NCI-H146 treated with DMSO at 0.1 percent for 48 hours (cell line): ENCODE data around the gene MAML3.

Experiments used
- DNase-seq: peaks from one replicate; lab custom pipeline; 2025; ENCODE audit not compliant: unreplicated experiment; lab: John Stamatoyannopoulos, UW

Gene MAML3

DNA sequence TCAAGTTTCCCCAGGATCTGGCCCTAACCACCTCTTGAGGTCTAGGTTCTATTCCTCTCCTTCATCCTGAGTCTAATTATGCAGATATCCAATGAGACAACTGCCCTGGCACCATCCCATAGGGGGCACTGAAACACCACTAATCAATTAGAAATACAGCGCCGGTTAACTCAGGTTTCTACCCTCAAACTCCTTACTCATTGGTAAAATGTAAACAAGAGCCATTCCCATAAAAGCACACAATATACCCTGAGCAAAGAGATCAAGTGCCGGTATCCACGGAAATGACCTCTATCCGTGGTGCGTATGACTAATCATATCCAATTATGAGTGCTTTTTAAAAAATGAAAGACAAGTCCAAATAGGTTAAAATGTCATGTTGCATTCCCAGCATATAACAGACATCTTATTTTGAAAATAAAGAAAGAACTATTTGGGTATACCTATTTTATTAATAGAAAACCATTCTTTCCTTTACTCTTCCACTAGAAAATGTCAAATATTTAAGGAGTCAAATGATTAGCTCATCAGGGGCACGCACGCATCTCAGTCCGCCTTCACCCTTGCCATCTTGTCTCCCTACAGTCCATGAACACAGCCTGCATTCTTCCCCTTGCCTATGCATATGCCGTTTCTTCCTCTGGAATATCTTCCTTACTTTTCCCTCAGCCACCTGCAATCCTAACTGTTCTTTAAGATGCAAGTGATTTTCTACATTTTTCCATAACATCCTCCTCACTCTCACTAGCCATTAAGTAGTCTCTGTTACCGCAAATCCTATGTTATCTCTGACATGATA lies 141.1 kb downstream of the MAML3 start:
- DNase-seq, result peak; percentile 84

DNA sequence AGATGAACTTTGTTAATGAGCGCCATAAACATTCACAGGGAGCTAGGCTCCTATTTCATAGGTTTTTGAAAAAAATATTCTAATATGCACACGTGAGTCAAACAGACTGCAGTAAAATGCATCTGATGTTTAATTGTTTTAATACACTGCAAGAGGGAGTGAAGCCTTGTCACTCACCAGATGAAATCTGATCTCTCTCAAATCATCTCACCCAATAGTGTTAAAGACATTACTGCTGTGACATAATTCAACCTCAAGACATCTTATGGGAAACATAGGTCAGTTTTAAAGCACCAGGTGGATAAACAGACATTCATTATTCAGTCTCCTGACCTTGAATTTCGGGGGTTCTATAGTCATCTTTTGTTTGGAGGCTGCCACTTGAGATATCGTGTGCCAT lies 148.3 kb downstream of the MAML3 start:
- DNase-seq, result no peak

DNA sequence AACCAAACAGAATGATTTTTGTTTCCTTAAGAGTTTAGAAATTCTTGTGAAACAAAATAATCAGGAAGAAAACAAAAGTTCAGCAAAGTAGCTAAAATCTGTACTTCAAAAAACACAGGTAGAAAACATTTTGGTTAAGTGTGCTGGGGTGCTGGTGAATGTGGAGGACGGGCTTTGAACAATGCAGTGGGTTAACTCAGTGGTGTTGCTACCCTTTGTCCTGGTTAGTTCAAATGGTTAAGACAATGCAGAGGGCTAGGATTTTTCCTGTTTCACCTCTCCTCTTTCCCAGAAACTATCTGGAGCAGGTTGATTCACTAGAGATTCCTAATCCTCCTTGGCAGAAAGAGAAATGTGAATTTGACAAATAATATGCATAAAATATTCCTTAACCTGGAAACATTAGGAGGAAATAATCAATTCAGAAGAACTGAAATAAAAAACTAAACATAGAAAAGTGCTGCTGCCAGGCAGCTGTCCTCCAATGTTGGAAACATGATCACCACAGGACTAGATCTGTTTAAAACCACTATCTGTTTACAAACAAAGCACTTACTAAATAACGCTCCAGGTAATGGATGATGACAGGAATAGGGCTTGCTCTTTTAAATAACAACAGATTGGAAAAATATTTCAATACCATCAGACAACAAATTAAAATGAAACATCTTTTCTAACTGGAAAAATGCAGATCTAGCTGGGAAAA lies 148.9 kb downstream of the MAML3 start:
- DNase-seq, result no peak

DNA sequence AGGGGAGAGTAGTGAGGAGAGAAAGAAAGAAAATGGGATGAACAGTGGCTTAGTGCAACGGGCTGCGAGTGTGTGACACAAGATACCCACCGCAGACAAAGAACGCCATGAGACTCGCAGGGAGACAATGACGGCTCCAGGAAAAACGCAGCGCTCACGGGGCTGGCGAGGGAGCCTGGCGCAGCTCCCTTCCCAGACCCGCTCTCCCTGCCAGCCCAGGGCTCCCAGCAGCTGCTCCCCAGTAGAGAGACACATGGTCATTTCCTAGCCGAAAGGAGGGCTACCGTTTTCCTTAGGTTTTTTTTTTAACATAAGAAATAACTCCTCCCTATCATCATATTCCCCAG lies 149.5 kb downstream of the MAML3 start:
- DNase-seq, result peak; percentile 61

GRCh38 chr4:140003876-140004548 lies 150.0 kb downstream of the MAML3 start:
- no peak for DNase-seq

- no peak for DNase-seq
Observed at GRCh38 chr4:140000232-140000631, 153.8 kb downstream of the MAML3 start.

DNA sequence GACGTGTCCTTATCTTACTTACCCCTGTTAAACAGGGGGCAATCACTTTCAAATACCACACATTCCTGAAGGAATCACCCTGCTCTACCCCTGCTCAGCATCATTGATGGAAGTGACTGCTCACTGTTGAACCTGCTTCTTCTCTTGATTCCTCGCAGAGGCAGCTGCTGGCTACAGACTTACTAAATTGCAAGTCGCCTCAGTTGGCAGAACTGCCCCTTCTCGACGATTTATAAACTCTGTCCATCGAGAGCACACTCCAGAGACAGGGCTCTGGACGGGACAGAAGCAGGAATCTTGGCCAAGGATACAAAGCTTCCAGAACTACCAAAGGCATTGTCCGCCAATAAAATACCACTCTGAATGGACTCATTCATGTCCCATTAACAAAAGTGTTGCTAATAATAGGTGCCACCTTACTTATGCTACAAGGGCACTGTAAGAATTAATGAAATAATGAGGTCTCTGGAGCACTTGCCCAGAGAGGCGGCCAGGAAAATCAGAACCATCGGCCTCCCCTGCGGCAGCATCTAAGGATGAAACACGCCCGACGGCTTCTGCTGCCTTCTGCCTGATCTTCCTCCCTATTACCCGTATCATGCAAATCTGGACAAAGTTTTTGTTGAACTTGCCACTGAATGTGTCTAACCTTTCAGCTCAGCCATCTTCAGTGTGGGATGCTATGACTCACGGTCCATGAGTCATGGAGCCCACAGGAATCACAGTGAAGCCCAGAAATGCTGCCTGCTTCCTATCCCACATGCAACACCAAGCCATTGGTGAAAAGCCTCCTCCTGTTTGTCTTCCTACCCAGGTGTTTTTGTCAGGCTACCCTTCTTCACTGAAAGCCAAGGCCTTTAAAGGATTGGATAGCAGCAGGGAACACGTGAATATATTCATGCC lies 164.9 kb downstream of the MAML3 start:
- DNase-seq, result no peak

- DNase-seq, result no peak
Observed at GRCh38 chr4:139987502-139987850, 166.5 kb downstream of the MAML3 start.

DNA sequence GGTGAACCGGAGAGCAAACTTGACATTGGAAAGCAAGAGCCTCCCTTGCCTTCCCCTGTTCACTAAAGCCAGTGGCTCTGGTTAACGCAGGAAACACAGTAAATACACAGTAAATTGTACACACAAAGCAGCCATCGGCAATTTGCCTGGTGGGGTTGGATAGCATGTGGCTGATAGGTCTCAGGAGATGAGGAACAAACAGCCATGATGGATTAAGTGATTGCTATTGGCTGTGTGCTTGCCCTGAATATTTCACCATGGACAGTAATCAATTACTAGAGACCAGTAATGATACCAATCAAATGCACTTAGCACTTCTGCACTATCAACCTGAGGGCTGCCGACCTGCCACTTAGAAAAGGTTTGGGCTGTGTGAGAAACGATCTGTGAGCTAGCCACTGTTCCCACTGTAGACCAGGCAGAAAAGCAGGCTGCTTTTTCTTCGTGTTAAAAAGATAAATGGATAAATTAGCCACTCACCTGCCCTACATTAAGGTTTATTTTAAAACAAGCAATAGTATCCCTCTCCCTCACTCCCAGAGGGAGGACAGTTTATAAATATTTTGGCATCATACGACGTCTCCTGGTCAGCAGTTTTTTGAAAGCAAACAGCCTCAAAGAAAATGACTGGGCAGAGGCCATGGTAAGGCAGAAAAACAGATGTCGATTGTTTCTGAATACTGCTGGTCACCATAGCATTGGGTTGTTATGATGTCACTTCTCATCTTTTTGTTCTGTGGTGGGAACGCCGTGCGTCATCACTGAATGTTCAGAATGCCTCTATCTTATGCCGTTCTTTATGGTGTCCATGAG lies 167.1 kb downstream of the MAML3 start:
- DNase-seq, result peak; percentile 55

- peak; percentile 47 for DNase-seq
Observed at GRCh38 chr4:139986106-139986505, 167.9 kb downstream of the MAML3 start.

- DNase-seq, result no peak
Observed at GRCh38 chr4:139985401-139985800, 168.6 kb downstream of the MAML3 start.

GRCh38 chr4:139984471-139984870 lies 169.5 kb downstream of the MAML3 start:
- DNase-seq, result no peak

DNA sequence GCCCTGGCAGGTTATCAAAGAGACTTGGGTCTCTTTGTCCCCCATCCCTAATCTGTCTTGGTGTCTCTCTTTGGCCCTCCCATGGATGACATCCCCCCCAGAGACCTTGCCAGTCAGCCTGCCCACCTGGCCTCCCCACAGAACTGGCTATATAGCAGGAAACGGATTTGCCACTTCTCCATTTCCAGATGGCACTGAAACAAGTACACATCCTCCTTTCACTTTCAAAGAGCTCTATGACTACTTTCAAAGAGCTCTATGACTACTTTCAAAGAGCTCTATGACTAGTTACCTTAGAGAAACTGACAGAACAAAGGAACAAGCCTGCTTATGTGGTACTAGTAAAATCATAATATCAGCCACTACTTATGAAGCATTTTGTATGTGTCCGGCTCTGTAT lies 175.3 kb downstream of the MAML3 start:
- no peak for DNase-seq

- DNase-seq, result no peak
Observed at GRCh38 chr4:139977838-139978609, 176.0 kb downstream of the MAML3 start.

- DNase-seq, result no peak
Observed at GRCh38 chr4:139975830-139976272, 178.1 kb downstream of the MAML3 start.

GRCh38 chr4:139973616-139974015 lies 180.4 kb downstream of the MAML3 start:
- DNase-seq, result no peak

DNA sequence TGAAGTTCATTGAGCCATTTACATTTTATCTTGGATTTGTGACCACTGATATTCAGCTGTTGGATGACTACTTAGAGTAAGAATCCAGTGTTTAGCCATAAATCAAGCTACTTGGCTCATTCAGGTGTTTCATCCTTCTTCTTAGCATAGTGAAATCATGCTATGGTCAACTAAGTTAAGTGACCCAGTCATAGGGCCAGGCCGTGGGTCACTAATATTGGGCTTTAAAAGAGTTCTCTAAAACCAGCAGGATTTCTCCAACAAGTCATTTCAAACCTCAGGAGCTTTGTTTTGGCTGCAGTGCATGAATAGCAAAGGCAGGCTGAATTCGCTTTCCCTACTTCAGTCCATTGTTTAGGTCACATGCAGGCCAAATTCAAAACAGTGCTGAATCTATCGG lies 181.0 kb downstream of the MAML3 start:
- DNase-seq, result no peak

- DNase-seq, result no peak
Observed at GRCh38 chr4:139972305-139972704, 181.7 kb downstream of the MAML3 start.

GRCh38 chr4:139971111-139971510 lies 182.9 kb downstream of the MAML3 start:
- no peak for DNase-seq
